HepG2 (cell line): Measurements from ENCODE around the gene DDTL. TPM values are rescaled to one million over a fixed set of nuclear protein-coding genes. Genes with fewer than 3 reads are reported as not detected.
"Not testable (repeated sequence)": the region's sequence is repeated elsewhere in the genome, so short reads cannot be mapped to it uniquely, and the experiment has no call there.

ENCODE experiments used
- ATAC-seq: fragments of 200-7000 bp; cut with Tn5 transposase; 3 replicates; pipeline ENCODE4 v1.9.1; 2020; ENCODE audit warnings: mild to moderate bottlenecking, moderate library complexity
- BruUV-seq: library from RNA; stranded (reverse); fragments of 400-500 nt; replicated peaks from 2 replicates; lab custom pipeline; 2021; lab: Mats Ljungman, UMichigan
- CTCF ChIA-PET: fragments of 300-600 bp; formaldehyde crosslinking; extraction: SDS; loops from one replicate; lab custom pipeline; 2021; ENCODE audit warnings: low total read pairs, inconsistent platforms, low intra/inter-chr PET ratio; lab: Yijun Ruan, JAX
- POLR2A ChIA-PET: fragments of 350-600 bp; sonication (Branson Sonifier 250); formaldehyde crosslinking; loops from one replicate; lab custom pipeline; 2020; ENCODE audit warnings: antibody characterized with exemption, inconsistent platforms; lab: Yijun Ruan, JAX
- DNase-seq: peaks from one replicate; pipeline ENCODE4 v3.0.0-alpha.2; 2015; ENCODE audit warnings: low spot score
- FAIRE-seq: peaks from 3 replicates; lab custom pipeline; 2011; peaks lifted over from hg19 to GRCh38; lab: Jason Lieb, UNC
- H2AFZ ChIP-seq: one replicate; pipeline ENCODE4 v1.6.1; 2011; ENCODE audit warnings: low read length, inconsistent platforms
- H3K27ac ChIP-seq: fragments of 300-600 bp; 3 replicates; pipeline ENCODE4 v1.8.0; 2011; ENCODE audit warnings: mixed run types, mild to moderate bottlenecking, mixed read lengths, low read length, inconsistent platforms; ENCODE audit not compliant: insufficient read depth; ENCODE audit errors: extremely low read length
- H3K27me3 ChIP-seq, 2 experiments: fragments of 200-600 bp in 1 of 2; 2 replicates in 1 of 2; 3 replicates in 1 of 2; pipeline versions ENCODE4 v1.6.0 to v1.8.0; 2011; ENCODE audit warnings: low read length in 2 of 2, mild to moderate bottlenecking in 2 of 2, moderate library complexity in 2 of 2, inconsistent platforms in 1 of 2; ENCODE audit not compliant: insufficient read depth in 2 of 2, control insufficient read depth in 1 of 2
- H3K36me3 ChIP-seq, 2 experiments: fragments of 200-600 bp in 1 of 2; replicated peaks in 1 of 2; 2 replicates in 1 of 2; 3 replicates in 1 of 2; pipeline versions ENCODE4 v1.5.1 to v1.8.0; 2011; ENCODE audit warnings: low read length in 2 of 2, inconsistent platforms in 1 of 2; ENCODE audit not compliant: insufficient read depth in 2 of 2, control insufficient read depth in 1 of 2
- H3K4me1 ChIP-seq: 2 replicates; pipeline ENCODE4 v1.5.1; 2012; ENCODE audit warnings: low read length, inconsistent platforms; ENCODE audit not compliant: insufficient read depth
- H3K4me2 ChIP-seq: 2 replicates; pipeline ENCODE4 v1.6.0; 2011; ENCODE audit warnings: low read depth, low read length, inconsistent platforms
- H3K4me3 ChIP-seq, 3 experiments: fragments of 200-600 bp in 1 of 3; sonication (generic), shearing (Covaris generic) in 1 of 3; replicated peaks in 1 of 3; 2 replicates each; pipeline ENCODE4 v1.5.1; 2011 to 2016; ENCODE audit warnings: low read length in 3 of 3, inconsistent platforms in 2 of 3, low read depth in 2 of 3, mild to moderate bottlenecking in 2 of 3, control low read depth in 1 of 3, mixed read lengths in 1 of 3; ENCODE audit not compliant: insufficient read depth in 1 of 3
- H3K79me2 ChIP-seq: one replicate; pipeline ENCODE4 v1.6.1; 2011; ENCODE audit warnings: low read length, inconsistent platforms; ENCODE audit not compliant: insufficient read depth
- H3K9ac ChIP-seq: 2 replicates; pipeline ENCODE4 v1.6.0; 2011; ENCODE audit warnings: mild to moderate bottlenecking, low read depth, low read length, inconsistent platforms; ENCODE audit not compliant: insufficient read depth
- H3K9me3 ChIP-seq: 2 replicates; pipeline ENCODE4 v1.5.1; 2012; ENCODE audit warnings: mild to moderate bottlenecking, low read length
- H4K20me1 ChIP-seq: 2 replicates; pipeline ENCODE4 v1.6.0; 2011; ENCODE audit warnings: inconsistent platforms, mild to moderate bottlenecking, low read length, moderate library complexity; ENCODE audit not compliant: insufficient read depth
- SMAD9 ChIP-seq: sonication (generic); formaldehyde crosslinking; IDR thresholded peaks from 2 replicates; pipeline ENCODE4 v1.5.1; 2020; ENCODE audit warnings: mild to moderate bottlenecking, missing genetic modification reagents
- ZNF343 ChIP-seq: sonication (generic); formaldehyde crosslinking; IDR thresholded peaks from 2 replicates; pipeline ENCODE4 v1.4.0; 2020; ENCODE audit warnings: mild to moderate bottlenecking, missing genetic modification reagents
- WGBS: methylation state at CpG from one replicate; pipeline ENCODE4 v1.1.6; 2017; ENCODE audit warnings: low lambda C conversion rate; 5-methylcytosine and 5-hydroxymethylcytosine counted together
- in situ Hi-C: cut with HindIII; loops from 2 replicates; pipeline ENCODE4 v1.10.0; 2017; ENCODE audit warnings: low pct_unique_long_range_greater_than_20kb; ENCODE audit not compliant: extremely low pct_ligation_motif_present
- intact Hi-C: fragments of 100-400 bp; cut with micrococcal nuclease; formaldehyde crosslinking; loops from one replicate; pipeline ENCODE4 v1.10.0; 2022; ENCODE audit not compliant: unreplicated experiment
- polyA plus RNA-seq, 8 experiments: library from polyadenylated mRNA; depleted of rRNA in 3 of 8; stranded (reverse) in 7 of 8; unstranded in 1 of 8; fragments of >200 nt; fragmentation: Illumina TruSeq in 4 of 8; extraction: Trizol in 4 of 8; gene quantifications; 2 replicates each; pipeline versions ENCODE4 v1.2.1 to v1.2.3, GENCODE V29; 2011 to 2016; ENCODE audit warnings: low read depth in 4 of 8, missing spikeins in 1 of 8, mixed read lengths in 1 of 8; ENCODE audit not compliant: insufficient read depth in 1 of 8
- total RNA-seq, 5 experiments: library from RNA; depleted of rRNA; stranded (reverse); fragments of >200 nt; fragmentation: Illumina TruSeq; extraction: Trizol; gene quantifications; 2 replicates each; pipeline ENCODE4 v1.2.3, GENCODE V29; 2016; ENCODE audit warnings: low read depth in 1 of 5

DDTL gene
- total and polyA plus RNA-seq, 2 of the 13 experiments (the other 11 are each of a cell fraction or from before 2014, with no cell fraction given) = 0.31 TPM; not detected in 1

- H3K4me2 ChIP-seq, H3K9ac ChIP-seq, in situ Hi-C loops, FAIRE-seq, CTCF ChIA-PET, H2AFZ ChIP-seq, POLR2A ChIA-PET, H3K27me3 ChIP-seq, H3K9me3 ChIP-seq, H3K27ac ChIP-seq, BruUV-seq, DNase-seq, intact Hi-C loops, H3K79me2 ChIP-seq, H4K20me1 ChIP-seq, H3K36me3 ChIP-seq, ATAC-seq, H3K4me3 ChIP-seq: not testable (repeated sequence)
- peaks cover 45% of the 10 kb centered on the region for H3K4me1 ChIP-seq
- WGBS = 56% methylated on average over 7 of the region's 7 CpGs
These were observed 33.1 kb downstream of the DDTL start for GRCh38 chr22:23999779-24000178.

GRCh38 chr22:24001314-24001713, 34.6 kb downstream of the DDTL start:
- BruUV-seq = no TSS peak
- H3K27ac ChIP-seq = no peak overlapping the region
- POLR2A ChIA-PET = interaction anchor here (1.4 kb wide), 1 partner anchor 9 kb away, joined by 5 read pairs; the partner anchor contains the start of gene CABIN1
- FAIRE-seq = no peak
- intact Hi-C loops = no loop called here
- no peaks in the 10 kb centered on the region for H3K27me3 ChIP-seq
- no peak for ATAC-seq
- H3K9ac ChIP-seq = no peak overlapping the region
- in situ Hi-C loops = no loop called here
- H3K4me2 ChIP-seq = no peak overlapping the region
- H3K79me2 ChIP-seq = no peaks in the 10 kb centered on the region
- CTCF ChIA-PET = no interaction called here
- no peaks in the 10 kb centered on the region for H4K20me1 ChIP-seq
- H3K4me1 ChIP-seq = peaks cover 58% of the 10 kb centered on the region
- no peak for TF ChIP-seq SMAD9
- TF ChIP-seq ZNF343 (CRISPR knock-in tag) = 0 out of 2 replicates have a peak, but pooled peaks have one; percentile 20
- TF ChIP-seq, all 625 proteins: peak for 1
- DNase-seq = no peak
- Histone ChIP-seq H3K4me3 (no peak overlapping the region), H3K9me3 (no peaks in the 10 kb centered on the region), H3K36me3 (no peaks in the 10 kb centered on the region), H2AFZ (no peak overlapping the region)
- WGBS = 74% methylated on average over 7 of the region's 9 CpGs
